Stimulated activated CD8-positive, alpha-beta memory T cell treated with anti-CD3 and anti-CD28 coated beads, Interleukin-4, amount 100 ng/mL, for 1 hour (primary cell): ENCODE measurements around the gene KRT28.
"Not testable (repeated sequence)": the region's sequence is repeated elsewhere in the genome, so short reads cannot be mapped to it uniquely, and the experiment has no call there.

Source experiments
- DNase-seq, 2 donors: peaks; one replicate each; pipeline ENCODE4 v3.0.0-alpha.2; 2020; ENCODE audit warnings: low read depth in 2 of 2, low spot score in 1 of 2

The KRT28 gene

DNA sequence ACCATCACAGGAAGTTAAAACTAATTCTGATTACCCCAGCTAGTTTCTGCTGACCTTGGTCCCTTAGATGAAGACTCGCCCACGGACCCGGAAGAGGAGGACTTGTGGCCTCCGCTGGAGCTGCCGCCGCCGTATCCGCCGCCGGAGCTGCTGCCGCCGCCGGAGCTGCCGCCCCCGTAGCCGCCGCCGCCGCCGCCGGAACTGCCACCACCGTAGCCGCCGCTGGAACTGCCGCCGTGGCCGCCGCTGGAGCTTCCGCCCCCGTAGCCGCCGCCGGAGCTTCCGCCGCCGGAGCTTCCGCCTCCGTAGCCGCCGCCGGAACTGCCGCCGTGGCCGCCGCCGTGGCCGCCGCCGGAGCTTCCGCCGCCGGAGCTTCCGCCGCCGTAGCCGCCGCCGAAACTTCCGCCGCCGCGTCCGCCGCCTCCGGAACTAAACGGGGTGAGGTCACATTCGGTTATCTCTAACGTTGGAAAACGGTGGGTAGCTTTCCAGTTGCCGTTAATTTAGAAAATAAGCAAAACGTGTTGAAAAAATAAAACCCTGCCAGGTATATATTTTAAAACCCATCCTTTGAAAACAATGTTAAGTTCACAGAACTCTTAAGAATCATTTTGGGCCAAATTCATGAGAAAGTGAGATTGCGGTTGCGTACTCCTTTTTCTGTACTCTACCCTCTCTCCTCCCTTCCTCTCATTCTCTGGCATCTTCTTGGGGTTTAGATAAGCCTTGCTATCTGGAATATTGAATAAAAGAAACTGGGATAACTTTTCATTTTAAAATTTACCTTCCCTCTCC is 19.2 kb upstream of the KRT28 start:
- peak; percentile 52 to 72 for DNase-seq

GRCh38 chr17:40818343-40818732 is 18.6 kb upstream of the KRT28 start:
- no peak for DNase-seq

- DNase-seq: no peak
Measured at GRCh38 chr17:40817103-40817682, 17.4 kb upstream of the KRT28 start.

- DNase-seq: no peak
Measured at GRCh38 chr17:40816569-40816968, 16.8 kb upstream of the KRT28 start.

DNA sequence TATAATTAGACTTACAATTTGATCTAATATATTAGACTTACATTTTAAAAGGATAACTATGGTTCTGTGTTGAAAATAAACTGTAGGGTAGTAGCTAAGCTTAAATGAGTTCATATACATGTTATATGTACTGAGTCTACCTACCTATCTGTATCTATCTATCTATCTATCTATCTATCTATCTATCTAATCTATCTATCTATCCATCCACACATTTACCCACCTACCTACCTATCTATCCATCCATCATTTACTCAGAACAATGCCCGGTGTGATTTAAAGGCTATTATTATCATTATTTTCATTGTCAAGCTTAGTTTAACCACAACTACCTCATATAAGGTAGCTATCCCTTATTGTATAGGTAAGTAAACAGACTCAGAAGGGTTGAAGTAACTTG is 15.6 kb upstream of the KRT28 start:
- DNase-seq: no peak

DNA sequence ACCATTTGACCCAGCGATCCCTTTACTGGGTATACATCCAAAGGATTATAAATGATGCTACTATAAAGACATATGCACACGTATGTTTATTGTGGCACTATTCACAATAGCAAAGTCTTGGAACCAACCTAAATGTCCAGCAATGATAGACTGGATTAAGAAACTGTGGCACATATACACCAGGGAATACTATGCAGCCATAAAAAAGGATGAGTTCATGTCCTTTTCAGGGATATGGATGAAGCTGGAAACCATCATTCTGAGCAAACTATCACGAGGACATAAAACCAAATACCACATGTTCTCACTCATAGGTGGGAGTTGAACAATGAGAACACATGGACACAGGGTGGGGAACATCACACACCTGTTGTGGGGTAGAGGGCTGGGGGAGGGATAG is 14.9 kb upstream of the KRT28 start:
- not testable (repeated sequence) for DNase-seq

- DNase-seq: no peak
Measured at GRCh38 chr17:40813804-40814203, 14.0 kb upstream of the KRT28 start.

DNA sequence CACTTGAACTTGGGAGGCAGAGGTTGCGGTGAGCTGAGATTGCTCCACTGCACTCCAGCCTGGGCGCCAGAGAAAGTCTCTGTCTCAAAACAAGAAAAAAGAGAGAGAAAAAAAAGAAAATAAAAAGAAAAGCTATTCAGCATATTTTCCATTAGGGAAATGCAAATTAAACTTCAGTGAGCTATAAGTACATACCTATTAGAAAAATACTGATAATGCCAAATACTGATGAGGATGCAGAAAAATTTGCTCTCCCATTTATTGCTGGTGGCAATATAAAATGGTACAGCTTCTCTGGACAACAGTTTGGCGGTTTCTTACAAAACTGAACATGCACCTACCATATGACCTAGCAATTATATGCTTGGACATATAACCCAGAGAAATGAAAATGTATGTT is 12.9 kb upstream of the KRT28 start:
- no peak for DNase-seq

- no peak for DNase-seq
Measured at GRCh38 chr17:40810494-40810893, 10.7 kb upstream of the KRT28 start.

DNA sequence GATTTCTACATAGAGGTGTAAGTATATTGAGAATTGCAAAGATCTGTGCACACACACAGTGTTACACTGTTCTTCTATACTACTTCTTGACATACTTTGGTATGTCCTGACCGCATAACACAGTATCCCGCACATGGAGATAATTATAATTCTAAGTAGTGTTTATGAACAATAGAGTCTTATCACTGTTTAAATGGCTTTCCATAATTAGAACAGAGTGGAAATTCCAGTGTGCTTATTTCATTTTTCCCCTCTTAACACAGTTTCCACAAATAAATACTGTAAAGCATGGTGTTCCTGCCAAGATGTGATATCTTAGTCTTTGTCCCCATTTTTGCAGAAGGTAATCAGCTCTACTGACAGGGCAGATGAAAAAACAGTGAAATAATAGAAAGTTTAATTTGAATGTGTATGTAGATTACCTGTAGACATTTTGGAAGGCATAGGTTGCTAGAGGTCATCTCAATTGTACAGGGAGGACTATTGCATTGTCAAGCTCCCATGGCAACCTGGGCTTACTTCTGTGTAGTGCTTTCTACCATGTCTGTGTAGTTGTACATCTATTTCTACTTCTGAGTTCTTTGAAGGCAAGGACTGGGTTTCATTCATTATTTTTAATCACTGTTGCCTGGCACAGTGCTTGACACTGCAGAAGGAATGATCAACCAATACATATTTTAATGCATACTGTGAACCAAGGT is 10.1 kb upstream of the KRT28 start:
- no peak for DNase-seq

- no peak for DNase-seq
Measured at GRCh38 chr17:40806131-40806530, 6.4 kb upstream of the KRT28 start.

DNA sequence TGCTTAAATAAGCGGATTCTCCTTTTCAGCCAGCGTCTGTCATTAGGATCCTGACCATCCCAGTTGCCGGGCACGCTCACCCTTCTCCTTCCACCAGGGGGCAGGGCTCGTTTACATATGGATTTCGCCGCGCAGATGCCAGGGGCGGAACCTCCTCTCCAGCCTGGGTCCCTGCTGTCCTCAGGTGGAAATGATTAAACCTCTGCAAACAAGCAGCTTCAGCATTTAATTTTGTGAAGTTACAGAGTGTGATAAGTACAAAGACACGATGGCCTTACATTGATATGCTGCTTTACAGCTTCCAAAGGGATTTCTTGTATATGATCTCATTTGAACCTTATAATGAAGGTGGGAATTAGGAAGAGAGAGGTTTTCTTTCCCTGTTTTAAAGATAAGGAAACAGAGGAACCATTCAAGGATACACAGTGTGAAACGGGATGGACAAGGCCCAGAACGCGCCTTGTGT is 3.9 kb upstream of the KRT28 start:
- peak; percentile 34 to 43 for DNase-seq

DNA sequence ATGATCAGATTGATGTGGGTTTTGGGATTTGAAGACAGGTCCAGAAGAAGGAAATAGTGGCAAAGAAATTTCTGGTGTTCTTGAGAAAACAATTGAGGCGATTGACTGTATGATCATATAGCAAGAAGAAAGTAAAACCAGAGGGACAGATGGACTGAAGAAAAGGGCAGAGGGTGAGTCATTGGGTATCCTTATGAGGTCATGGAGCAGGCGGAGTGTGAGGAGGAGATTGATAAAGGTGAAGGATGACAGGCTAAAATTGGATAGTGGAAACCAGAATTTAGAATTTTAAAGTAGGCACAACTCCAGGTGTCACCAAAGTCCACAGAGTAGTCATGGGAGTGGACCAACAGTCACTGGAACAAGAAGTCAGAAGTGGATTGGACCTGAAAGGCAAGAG is 1.4 kb upstream of the KRT28 start:
- DNase-seq: no peak

DNA sequence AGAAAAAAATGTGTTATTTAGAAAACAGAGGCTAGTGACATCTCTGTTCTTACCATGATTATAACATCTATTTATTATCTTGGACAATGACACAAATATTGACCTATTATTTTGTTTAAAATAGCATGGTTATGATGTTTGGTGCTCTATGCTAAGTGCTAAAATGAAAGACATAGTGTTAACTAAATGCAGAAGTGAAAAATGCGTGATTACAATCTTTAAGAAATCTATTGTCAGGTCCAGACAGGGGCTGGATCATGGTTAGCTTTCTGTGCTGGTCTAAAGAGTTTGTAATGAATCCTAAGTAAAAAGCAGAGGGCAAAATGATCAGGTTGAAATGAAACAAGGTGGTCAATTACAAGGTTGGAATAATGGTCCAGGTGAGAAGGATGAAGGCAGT is 622 bp upstream of the KRT28 start:
- DNase-seq: no peak

GRCh38 chr17:40796846-40797245 is 2.9 kb downstream of the KRT28 start:
- no peak for DNase-seq

- no peak for DNase-seq
Measured at GRCh38 chr17:40795019-40795667, 4.6 kb downstream of the KRT28 start.

DNA sequence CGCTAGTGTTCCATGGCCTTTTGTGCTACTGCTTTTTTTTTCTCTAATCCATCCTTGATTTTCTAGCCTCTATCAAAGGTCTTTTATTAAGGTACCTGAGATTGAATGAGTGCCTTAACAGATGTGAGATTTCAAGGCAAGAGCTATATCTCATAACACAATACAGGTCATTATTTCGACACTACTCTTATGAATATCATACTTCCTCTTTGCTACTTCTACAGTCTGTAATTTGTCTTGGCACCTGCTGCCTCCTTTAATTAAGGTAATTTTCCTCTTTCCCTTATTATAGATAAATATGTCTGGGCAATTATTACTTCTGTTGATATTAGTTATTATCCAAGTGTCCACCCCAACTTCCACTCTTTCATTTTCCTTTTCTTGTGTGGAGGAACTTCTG is 5.3 kb downstream of the KRT28 start:
- no peak for DNase-seq

- DNase-seq: no peak
Measured at GRCh38 chr17:40793832-40794231, 5.9 kb downstream of the KRT28 start.

- DNase-seq: no peak
Measured at GRCh38 chr17:40791787-40792436, 7.8 kb downstream of the KRT28 start.

DNA sequence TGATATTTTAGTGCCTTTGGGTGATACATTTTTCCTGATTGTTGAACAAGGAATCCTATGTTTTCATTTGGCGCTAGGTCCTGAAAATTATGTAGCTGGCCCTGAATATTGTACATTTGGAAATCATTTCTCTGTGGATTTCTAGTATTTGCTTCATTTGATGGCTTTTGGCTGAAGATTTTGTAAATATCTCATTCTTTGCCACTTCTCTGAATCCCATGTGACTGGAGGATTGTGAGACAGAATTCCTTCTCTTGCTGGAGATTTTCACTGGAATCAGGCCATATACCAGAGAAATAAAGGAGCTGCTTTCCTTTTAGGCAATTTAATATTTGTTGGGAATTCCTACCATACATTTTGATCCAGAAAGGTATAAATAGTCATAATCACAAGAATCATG is 8.6 kb downstream of the KRT28 start:
- DNase-seq: no peak

- no peak for DNase-seq
Measured at GRCh38 chr17:40782450-40782849, 17.3 kb downstream of the KRT28 start, which contains the start of gene KRT27. TSS of gene KRT27 (minus strand) at chr17:40782550. CDS start at chr17:40782493, 57 bp downstream.
